HG03025 (cell line): Measurements from ENCODE around the gene MTO1.
"Not testable (repeated sequence)": the region's sequence is repeated elsewhere in the genome, so short reads cannot be mapped to it uniquely, and the experiment has no call there.

Source experiments
- ATAC-seq: cut with Tn5 transposase; IDR thresholded peaks from one replicate; pipeline ENCODE4 v1.9.1; 2021; ENCODE audit warnings: mild to moderate bottlenecking, moderate library complexity; ENCODE audit not compliant: unreplicated experiment, low FRiP score

MTO1 gene

GRCh38 chr6:73503027-73503772 lies 41.7 kb downstream of the MTO1 start:
- no peak for ATAC-seq

GRCh38 chr6:73504160-73504559 lies 42.6 kb downstream of the MTO1 start:
- no peak for ATAC-seq

GRCh38 chr6:73505142-73505541 lies 43.6 kb downstream of the MTO1 start:
- ATAC-seq: no peak

GRCh38 chr6:73505705-73506104 lies 44.2 kb downstream of the MTO1 start:
- ATAC-seq: not testable (repeated sequence)

- no peak for ATAC-seq
Observed at GRCh38 chr6:73506246-73506645, 44.7 kb downstream of the MTO1 start.

- ATAC-seq: no peak
Observed at GRCh38 chr6:73508776-73509175, 47.2 kb downstream of the MTO1 start.

- no peak for ATAC-seq
Observed at GRCh38 chr6:73509851-73510250, 48.3 kb downstream of the MTO1 start.

GRCh38 chr6:73511796-73512195 lies 50.3 kb downstream of the MTO1 start:
- ATAC-seq: no peak

- ATAC-seq: no peak
Observed at GRCh38 chr6:73513496-73513854, 51.9 kb downstream of the MTO1 start.

- ATAC-seq: no peak
Observed at GRCh38 chr6:73514746-73515110, 53.2 kb downstream of the MTO1 start.

GRCh38 chr6:73515204-73515655 lies 53.7 kb downstream of the MTO1 start:
- peak; percentile 51 for ATAC-seq

GRCh38 chr6:73516514-73517489 lies 55.3 kb downstream of the MTO1 start:
- ATAC-seq: no peak

GRCh38 chr6:73518100-73518981 lies 56.8 kb downstream of the MTO1 start:
- ATAC-seq: not testable (repeated sequence)

- ATAC-seq: not testable (repeated sequence)
Observed at GRCh38 chr6:73518982-73519881, 57.7 kb downstream of the MTO1 start.

- ATAC-seq: no peak
Observed at GRCh38 chr6:73519926-73520687, 58.6 kb downstream of the MTO1 start.

GRCh38 chr6:73520688-73521350 lies 59.3 kb downstream of the MTO1 start, which contains the start of gene EEF1A1:
EEF1A1 (minus strand) TSS chr6:73521032; CDS start chr6:73520026, 1,006 bp downstream.
- peak; percentile 64 for ATAC-seq

- ATAC-seq: peak; percentile 30
Observed at GRCh38 chr6:73521351-73521985, 59.9 kb downstream of the MTO1 start.
